ENCODE results near the gene GGA2. TPM values are rescaled to one million over a fixed set of nuclear protein-coding genes. Genes with fewer than 3 reads are reported as not detected.
"Not testable (repeated sequence)": the region's sequence is repeated elsewhere in the genome, so short reads cannot be mapped to it uniquely, and the experiment has no call there.

GGA2 gene
- polyA plus RNA-seq, 2 donors, result 12.6 to 15.9 TPM

DNA sequence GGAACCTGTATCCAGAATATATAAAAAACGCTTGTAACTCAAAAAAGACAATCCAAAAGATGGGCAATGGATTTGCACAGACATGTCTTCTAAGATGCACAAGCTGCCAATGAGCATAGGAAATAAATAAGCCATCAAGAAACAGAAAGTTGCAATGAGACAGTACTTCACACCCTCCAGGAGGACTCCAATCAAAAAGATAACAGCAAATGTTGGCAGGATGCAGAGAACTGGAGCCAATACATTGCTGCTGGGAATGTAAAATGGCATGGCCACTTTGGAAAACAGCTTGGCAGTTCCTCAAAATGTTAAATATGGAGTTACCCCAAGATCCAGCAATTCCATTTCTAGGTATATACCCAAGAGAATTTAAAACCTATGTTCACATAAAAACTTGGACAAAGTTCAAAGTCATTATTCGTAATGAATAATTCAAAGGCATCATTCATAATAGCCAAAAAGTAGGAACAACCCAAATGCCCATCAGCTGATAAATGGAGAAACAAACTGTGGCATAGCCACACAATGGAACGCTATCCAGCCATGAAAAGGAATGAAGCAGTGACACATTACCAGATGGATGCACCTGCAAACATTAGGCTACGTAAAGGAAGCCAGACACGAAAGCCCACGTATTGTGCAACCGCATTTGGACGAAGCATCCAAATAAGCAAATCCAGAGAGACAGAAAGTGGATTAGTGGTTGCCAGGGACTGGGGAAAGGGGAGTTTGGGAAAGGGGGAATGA, 25.6 kb downstream of the GGA2 start:
- Histone ChIP-seq H3K9me3 (ENCODE audit: control insufficient read depth in 2 of 2, insufficient read depth in 1 of 2, low read depth in 1 of 2, low read length in 1 of 2) (peaks cover 0 to under 1% of the 10 kb centered on the region in 2 donors), H3K27ac (ENCODE audit: low read depth in 2 of 2, low read length in 1 of 2) (no peak overlapping the region), H3K4me3 (ENCODE audit: low read depth in 1 of 2, low read length in 2 of 2) (no peak overlapping the region), H3K36me3 (ENCODE audit: control insufficient read depth in 2 of 2, insufficient read depth in 2 of 2, low read length in 1 of 2) (peaks cover 29 to 49% of the 10 kb centered on the region in 2 donors), H3K27me3 (ENCODE audit: control insufficient read depth in 1 of 2, insufficient read depth in 2 of 2, low read length in 2 of 2) (no peaks in the 10 kb centered on the region), H3K4me1 (ENCODE audit: control insufficient read depth in 2 of 2, insufficient read depth in 2 of 2, low read length in 1 of 2) (peaks cover 0 to 3% of the 10 kb centered on the region in 2 donors)
- WGBS, 2 donors, result 76% methylated on average over 8 of the region's 8 CpGs

DNA sequence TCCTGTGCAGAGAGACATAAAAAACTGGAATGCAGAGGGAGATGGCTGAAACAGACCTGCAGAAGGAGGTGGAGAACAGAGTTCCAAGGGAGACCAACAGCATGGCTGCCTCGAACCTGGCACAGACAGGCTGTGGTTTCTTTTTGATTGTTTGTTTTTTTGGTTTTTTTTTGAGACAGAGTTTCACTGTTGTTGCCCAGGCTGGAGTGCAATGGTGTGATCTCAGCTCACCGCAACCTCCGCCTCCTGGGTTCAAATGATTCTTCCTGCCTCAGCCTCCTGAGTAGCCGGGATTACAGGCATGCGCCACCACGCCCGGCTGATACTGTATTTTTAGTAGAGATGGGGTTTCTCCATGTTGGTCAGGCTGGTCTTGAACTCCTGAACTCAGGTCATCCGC, 26.8 kb downstream of the GGA2 start:
- H3K4me3 ChIP-seq (ENCODE audit: low read depth in 1 of 2, low read length in 2 of 2); H3K27ac ChIP-seq (ENCODE audit: low read depth in 2 of 2, low read length in 1 of 2); H3K4me1 ChIP-seq (ENCODE audit: control insufficient read depth in 2 of 2, insufficient read depth in 2 of 2, low read length in 1 of 2); H3K27me3 ChIP-seq (ENCODE audit: control insufficient read depth in 1 of 2, insufficient read depth in 2 of 2, low read length in 2 of 2); H3K9me3 ChIP-seq (ENCODE audit: control insufficient read depth in 2 of 2, insufficient read depth in 1 of 2, low read depth in 1 of 2, low read length in 1 of 2): not testable (repeated sequence)
- WGBS, 2 donors, result 93 to 98% methylated on average over 8 of the region's 8 CpGs
- H3K36me3 ChIP-seq (ENCODE audit: control insufficient read depth in 2 of 2, insufficient read depth in 2 of 2, low read length in 1 of 2), result peaks cover 37 to 57% of the 10 kb centered on the region in 2 donors

DNA sequence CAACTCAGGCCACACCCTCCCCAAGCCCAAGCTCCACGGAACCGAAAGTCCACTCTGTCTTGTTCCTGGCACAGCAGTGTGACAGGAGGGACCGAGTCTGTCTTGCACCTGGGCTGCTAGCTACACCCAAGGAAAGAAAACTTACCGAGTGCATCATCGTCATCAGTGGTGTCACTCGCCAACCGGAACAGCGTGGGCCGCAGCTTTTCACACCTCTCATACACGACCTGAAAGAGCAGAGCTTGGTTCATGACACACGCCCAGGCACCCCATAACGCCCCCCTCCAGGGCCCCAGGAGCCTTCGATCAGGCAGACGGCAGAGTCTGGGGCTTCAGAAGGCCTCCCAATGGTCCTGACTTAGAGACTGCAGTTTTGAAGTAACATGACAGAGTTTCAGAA, 27.5 kb downstream of the GGA2 start:
- Histone ChIP-seq H3K4me3 (ENCODE audit: low read depth in 1 of 2, low read length in 2 of 2) (no peak overlapping the region), H3K4me1 (ENCODE audit: control insufficient read depth in 2 of 2, insufficient read depth in 2 of 2, low read length in 1 of 2) (peaks cover 0 to 5% of the 10 kb centered on the region in 2 donors), H3K9me3 (ENCODE audit: control insufficient read depth in 2 of 2, insufficient read depth in 1 of 2, low read depth in 1 of 2, low read length in 1 of 2) (peaks cover 0 to 4% of the 10 kb centered on the region in 2 donors), H3K36me3 (ENCODE audit: control insufficient read depth in 2 of 2, insufficient read depth in 2 of 2, low read length in 1 of 2) (peaks cover 36 to 52% of the 10 kb centered on the region in 2 donors), H3K27ac (ENCODE audit: low read depth in 2 of 2, low read length in 1 of 2) (no peak overlapping the region), H3K27me3 (ENCODE audit: control insufficient read depth in 1 of 2, insufficient read depth in 2 of 2, low read length in 2 of 2) (no peaks in the 10 kb centered on the region)
- 86 to 87% methylated on average over 14 of the region's 14 CpGs for whole genome bisulfite sequencing, 2 donors

DNA sequence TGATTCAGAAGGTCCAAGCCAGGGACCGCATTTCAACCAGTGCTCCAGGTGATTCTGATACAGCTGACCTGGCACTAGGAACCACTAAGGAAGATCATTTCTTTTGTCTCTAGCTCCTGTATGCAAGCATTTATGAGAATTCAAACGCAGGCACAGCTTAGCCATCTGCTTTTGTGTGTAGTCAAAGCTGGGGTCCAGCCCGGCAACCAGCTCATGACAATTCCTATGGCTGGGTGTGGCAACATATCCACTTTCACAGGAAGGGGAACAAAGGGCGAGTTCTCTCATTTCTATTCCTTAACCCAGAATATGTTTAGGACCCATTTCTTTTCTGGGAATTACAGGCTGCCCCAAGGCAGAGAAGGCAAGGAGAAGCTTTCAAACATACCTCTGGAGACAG, 30.0 kb downstream of the GGA2 start:
- H3K4me3 ChIP-seq (ENCODE audit: low read depth in 1 of 2, low read length in 2 of 2), result no peak overlapping the region
- peaks cover 23 to 38% of the 10 kb centered on the region in 2 donors for H3K36me3 ChIP-seq (ENCODE audit: control insufficient read depth in 2 of 2, insufficient read depth in 2 of 2, low read length in 1 of 2)
- 89% methylated on average over 4 of the region's 4 CpGs for WGBS, 2 donors
- peaks cover 0 to 2% of the 10 kb centered on the region in 2 donors for H3K4me1 ChIP-seq (ENCODE audit: control insufficient read depth in 2 of 2, insufficient read depth in 2 of 2, low read length in 1 of 2)
- H3K27me3 ChIP-seq (ENCODE audit: control insufficient read depth in 1 of 2, insufficient read depth in 2 of 2, low read length in 2 of 2), result no peaks in the 10 kb centered on the region
- no peak overlapping the region for H3K27ac ChIP-seq (ENCODE audit: low read depth in 2 of 2, low read length in 1 of 2)
- H3K9me3 ChIP-seq (ENCODE audit: control insufficient read depth in 2 of 2, insufficient read depth in 1 of 2, low read depth in 1 of 2, low read length in 1 of 2), result peaks cover 0 to 4% of the 10 kb centered on the region in 2 donors

DNA sequence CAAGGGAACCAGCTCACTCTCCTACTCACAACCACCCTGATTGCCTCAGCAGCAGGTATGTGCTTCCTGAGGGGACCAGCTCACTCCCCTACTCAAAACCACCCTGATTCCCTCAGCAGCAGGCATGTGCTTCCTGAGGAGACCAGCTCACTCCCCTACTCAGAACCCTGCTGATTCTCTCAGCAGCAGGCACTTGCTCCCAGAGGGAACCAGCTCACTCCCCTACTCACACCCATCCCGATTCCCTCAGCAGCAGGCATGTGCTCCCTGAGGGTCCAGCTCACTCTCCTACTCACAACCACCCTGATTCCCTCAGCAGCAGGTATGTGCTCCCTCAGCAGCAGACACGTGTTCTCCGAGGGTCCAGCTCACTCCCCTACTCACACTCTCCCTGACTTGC, 31.2 kb downstream of the GGA2 start:
- Histone ChIP-seq H3K9me3 (ENCODE audit: control insufficient read depth in 2 of 2, insufficient read depth in 1 of 2, low read depth in 1 of 2, low read length in 1 of 2) (peaks cover 0 to 4% of the 10 kb centered on the region in 2 donors), H3K4me1 (ENCODE audit: control insufficient read depth in 2 of 2, insufficient read depth in 2 of 2, low read length in 1 of 2) (peaks cover 0 to 2% of the 10 kb centered on the region in 2 donors), H3K36me3 (ENCODE audit: control insufficient read depth in 2 of 2, insufficient read depth in 2 of 2, low read length in 1 of 2) (peaks cover 19 to 35% of the 10 kb centered on the region in 2 donors), H3K4me3 (ENCODE audit: low read depth in 1 of 2, low read length in 2 of 2) (no peak overlapping the region), H3K27ac (ENCODE audit: low read depth in 2 of 2, low read length in 1 of 2) (no peak overlapping the region), H3K27me3 (ENCODE audit: control insufficient read depth in 1 of 2, insufficient read depth in 2 of 2, low read length in 2 of 2) (no peaks in the 10 kb centered on the region)
- 91 to 100% methylated on average over 3 of the region's 3 CpGs for WGBS, 2 donors

DNA sequence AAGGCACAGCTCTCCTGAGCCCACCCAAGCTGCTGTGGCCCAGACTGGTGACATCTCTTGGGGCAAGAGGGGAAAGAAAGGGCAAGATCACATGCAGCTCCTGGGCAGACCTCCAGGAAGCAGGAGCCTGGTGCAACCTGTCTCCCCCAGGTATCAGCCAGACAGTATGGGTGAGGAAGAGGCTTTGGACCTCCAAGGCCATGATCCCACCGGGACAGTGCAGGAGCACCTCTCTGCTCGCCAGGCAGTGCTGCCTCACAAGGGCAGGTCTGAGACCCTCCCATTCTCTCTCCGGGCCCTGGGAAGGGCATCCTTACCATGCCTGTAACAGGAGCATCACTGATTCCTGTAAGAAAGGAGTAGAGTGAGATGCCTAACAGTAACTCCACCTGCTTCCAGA, 31.7 kb downstream of the GGA2 start:
- 95 to 100% methylated on average over 3 of the region's 3 CpGs for WGBS, 2 donors
- Histone ChIP-seq H3K36me3 (ENCODE audit: control insufficient read depth in 2 of 2, insufficient read depth in 2 of 2, low read length in 1 of 2) (peaks cover 19 to 35% of the 10 kb centered on the region in 2 donors), H3K27ac (ENCODE audit: low read depth in 2 of 2, low read length in 1 of 2) (no peak overlapping the region), H3K4me1 (ENCODE audit: control insufficient read depth in 2 of 2, insufficient read depth in 2 of 2, low read length in 1 of 2) (peaks cover 0 to 2% of the 10 kb centered on the region in 2 donors), H3K9me3 (ENCODE audit: control insufficient read depth in 2 of 2, insufficient read depth in 1 of 2, low read depth in 1 of 2, low read length in 1 of 2) (peaks cover 0 to 4% of the 10 kb centered on the region in 2 donors), H3K4me3 (ENCODE audit: low read depth in 1 of 2, low read length in 2 of 2) (no peak overlapping the region), H3K27me3 (ENCODE audit: control insufficient read depth in 1 of 2, insufficient read depth in 2 of 2, low read length in 2 of 2) (no peaks in the 10 kb centered on the region)

DNA sequence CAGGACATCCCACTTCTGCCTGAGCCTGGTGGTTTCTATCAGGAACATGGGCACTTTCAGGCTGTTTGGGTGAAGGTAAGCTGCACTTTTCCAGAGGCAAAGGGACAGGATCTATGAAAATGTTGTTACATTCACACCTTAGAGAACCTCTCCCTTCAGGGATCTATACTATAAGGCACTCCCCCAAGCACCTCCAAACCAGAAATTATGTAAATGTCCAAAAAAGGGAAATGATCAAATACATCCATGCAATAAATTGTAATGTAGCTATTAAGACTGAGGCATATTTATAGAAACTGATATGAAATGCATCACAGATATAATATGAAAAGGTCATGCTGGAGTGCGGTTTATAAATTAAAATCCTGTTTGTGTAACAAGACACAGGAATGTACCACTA, 34.0 kb downstream of the GGA2 start:
- Histone ChIP-seq H3K27me3 (ENCODE audit: control insufficient read depth in 1 of 2, insufficient read depth in 2 of 2, low read length in 2 of 2) (no peaks in the 10 kb centered on the region), H3K4me1 (ENCODE audit: control insufficient read depth in 2 of 2, insufficient read depth in 2 of 2, low read length in 1 of 2) (peaks cover 0 to 2% of the 10 kb centered on the region in 2 donors), H3K27ac (ENCODE audit: low read depth in 2 of 2, low read length in 1 of 2) (no peak overlapping the region), H3K4me3 (ENCODE audit: low read depth in 1 of 2, low read length in 2 of 2) (no peak overlapping the region), H3K36me3 (ENCODE audit: control insufficient read depth in 2 of 2, insufficient read depth in 2 of 2, low read length in 1 of 2) (peaks cover 13 to 29% of the 10 kb centered on the region in 2 donors), H3K9me3 (ENCODE audit: control insufficient read depth in 2 of 2, insufficient read depth in 1 of 2, low read depth in 1 of 2, low read length in 1 of 2) (peaks cover 0 to 4% of the 10 kb centered on the region in 2 donors)
- WGBS, 2 donors, result 90 to 100% methylated on average over 1 of the region's 1 CpG

DNA sequence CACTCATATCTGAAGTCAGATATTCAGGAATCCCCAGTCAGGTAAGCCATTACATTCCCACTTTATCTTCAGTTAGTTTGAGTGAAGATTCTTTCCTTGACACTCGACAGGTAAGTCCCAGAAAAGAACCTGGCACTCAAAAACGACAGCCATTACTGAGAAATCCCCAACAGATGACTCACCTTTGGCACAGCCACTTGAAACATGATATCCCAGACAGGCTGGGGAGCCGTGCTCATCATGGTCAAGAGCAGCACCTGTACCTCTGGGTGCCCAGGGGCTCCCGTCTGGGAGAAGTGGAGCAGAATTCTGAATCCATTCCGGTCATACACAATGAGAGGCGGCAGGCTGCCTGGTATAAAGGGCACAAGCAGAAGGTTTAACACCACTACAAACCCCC, 40.5 kb downstream of the GGA2 start:
- Histone ChIP-seq H3K27ac (ENCODE audit: low read depth in 2 of 2, low read length in 1 of 2) (no peak overlapping the region), H3K36me3 (ENCODE audit: control insufficient read depth in 2 of 2, insufficient read depth in 2 of 2, low read length in 1 of 2) (peaks cover 12% of the 10 kb centered on the region in 2 donors), H3K4me1 (ENCODE audit: control insufficient read depth in 2 of 2, insufficient read depth in 2 of 2, low read length in 1 of 2) (peaks cover 0 to 3% of the 10 kb centered on the region in 2 donors), H3K27me3 (ENCODE audit: control insufficient read depth in 1 of 2, insufficient read depth in 2 of 2, low read length in 2 of 2) (no peaks in the 10 kb centered on the region), H3K9me3 (ENCODE audit: control insufficient read depth in 2 of 2, insufficient read depth in 1 of 2, low read depth in 1 of 2, low read length in 1 of 2) (no peaks in the 10 kb centered on the region), H3K4me3 (ENCODE audit: low read depth in 1 of 2, low read length in 2 of 2) (no peak overlapping the region)
- WGBS, 2 donors, result 38 to 57% methylated on average over 6 of the region's 6 CpGs

DNA sequence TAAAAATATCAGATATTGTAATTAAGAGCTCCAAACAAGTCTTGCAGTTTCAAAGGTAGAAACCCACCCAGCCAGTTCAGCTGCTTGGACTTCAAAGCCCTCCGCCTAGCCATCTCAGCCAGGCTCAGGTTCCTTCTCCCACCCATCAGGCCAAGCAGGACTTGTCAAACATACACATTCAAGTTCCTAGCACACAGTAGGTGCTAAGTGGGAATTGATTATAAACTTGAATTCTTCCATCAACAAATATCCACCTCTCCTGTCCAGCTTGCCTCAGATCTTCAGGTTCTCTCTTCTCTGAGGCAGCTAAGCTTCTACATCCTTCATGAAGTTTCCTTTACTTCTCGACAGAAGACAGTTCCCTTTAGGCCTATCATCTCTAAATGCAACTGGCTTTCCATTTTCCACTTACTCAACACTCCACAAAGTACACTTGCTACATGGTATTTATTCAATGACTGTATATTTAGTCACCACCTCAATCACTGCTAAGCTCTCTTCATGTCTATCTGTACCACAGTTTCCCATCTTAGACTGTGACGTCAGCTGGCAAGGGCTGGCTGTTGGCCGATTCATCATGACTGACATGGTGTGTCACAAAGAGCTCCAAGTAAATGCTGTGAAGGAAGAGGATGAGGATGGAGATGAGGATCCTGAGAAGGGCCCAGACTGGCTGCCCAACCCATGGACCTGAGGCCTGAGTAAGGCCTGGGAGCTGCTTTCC, 44.0 kb downstream of the GGA2 start:
- Histone ChIP-seq H3K9me3 (ENCODE audit: control insufficient read depth in 2 of 2, insufficient read depth in 1 of 2, low read depth in 1 of 2, low read length in 1 of 2) (no peaks in the 10 kb centered on the region), H3K27me3 (ENCODE audit: control insufficient read depth in 1 of 2, insufficient read depth in 2 of 2, low read length in 2 of 2) (no peaks in the 10 kb centered on the region), H3K4me3 (ENCODE audit: low read depth in 1 of 2, low read length in 2 of 2) (no peak overlapping the region), H3K27ac (ENCODE audit: low read depth in 2 of 2, low read length in 1 of 2) (no peak overlapping the region), H3K4me1 (ENCODE audit: control insufficient read depth in 2 of 2, insufficient read depth in 2 of 2, low read length in 1 of 2) (peaks cover 0 to 3% of the 10 kb centered on the region in 2 donors), H3K36me3 (ENCODE audit: control insufficient read depth in 2 of 2, insufficient read depth in 2 of 2, low read length in 1 of 2) (peaks cover 12% of the 10 kb centered on the region in 2 donors)
- WGBS, 2 donors, result 71 to 78% methylated on average over 4 of the region's 4 CpGs
